Uterus (tissue), 2 donors: Measurements from ENCODE around the gene HCST.

Source experiments
- CTCF ChIP-seq, 4 experiments: fragments of 200-600 bp in 2 of 4; fragments of 450-650 bp in 2 of 4; sonication (generic) in 2 of 4; IDR thresholded peaks; one replicate each; pipeline ENCODE4 v1.5.1; 2016 to 2019; ENCODE audit warnings: antibody characterized with exemption in 4 of 4, mild to moderate bottlenecking in 2 of 4, moderate library complexity in 1 of 4
- POLR2A ChIP-seq, 2 donors: fragments of 450-650 bp; IDR thresholded peaks; one replicate each; pipeline ENCODE4 v1.6.1; 2016; ENCODE audit warnings: antibody characterized with exemption in 2 of 2, mild to moderate bottlenecking in 1 of 2, moderate library complexity in 1 of 2

DNA sequence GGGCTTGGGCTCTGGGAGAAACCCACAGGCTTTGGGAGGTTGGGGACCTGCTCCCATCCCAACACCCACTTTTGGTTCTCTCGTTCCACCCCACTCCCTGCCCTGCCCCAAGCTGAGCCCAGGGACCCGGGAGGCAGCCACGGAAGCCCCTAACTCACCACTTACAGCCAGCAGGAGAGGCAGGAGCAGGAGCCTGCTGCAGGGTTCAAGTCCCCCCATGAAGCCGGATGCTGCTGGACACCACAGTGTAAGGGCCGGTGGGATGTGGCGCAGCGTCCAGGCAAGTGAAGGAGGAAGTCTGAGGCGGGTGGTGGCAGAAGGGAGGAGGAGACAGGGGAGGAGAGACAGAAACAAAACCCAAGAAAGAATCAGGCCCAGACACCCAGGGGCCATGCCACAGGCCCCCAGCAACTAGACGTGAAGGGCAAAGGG, 5.7 kb downstream of the HCST start, which contains the start of gene TYROBP:
- TF ChIP-seq CTCF (IDR thresholded peaks at IDR 0.05) (no peak), POLR2A (IDR thresholded peaks at IDR 0.05) (no peak)
